NCI-H345 (cell line): ENCODE data around the gene RARRES1.

Source experiments
- DNase-seq: peaks from one replicate; lab custom pipeline; 2025; lab: John Stamatoyannopoulos, UW

The RARRES1 gene

GRCh38 chr3:158735296-158736033, 3.2 kb upstream of the RARRES1 start:
- DNase-seq, result no peak

- no peak for DNase-seq
These were observed 1.4 kb upstream of the RARRES1 start for GRCh38 chr3:158733656-158734055.

- no peak for DNase-seq
These were observed 571 bp upstream of the RARRES1 start for GRCh38 chr3:158732856-158733200.

- DNase-seq, result no peak
These were observed 771 bp downstream of the RARRES1 start for GRCh38 chr3:158731486-158731885.

- DNase-seq, result no peak
These were observed 3.4 kb downstream of the RARRES1 start for GRCh38 chr3:158728851-158729250.

GRCh38 chr3:158728061-158728377, 4.2 kb downstream of the RARRES1 start:
- DNase-seq, result no peak

GRCh38 chr3:158727206-158728060, 4.8 kb downstream of the RARRES1 start:
- peak; percentile 50 for DNase-seq

GRCh38 chr3:158725348-158726011, 6.8 kb downstream of the RARRES1 start:
- DNase-seq, result no peak

- DNase-seq, result no peak
These were observed 8.3 kb downstream of the RARRES1 start for GRCh38 chr3:158723991-158724390.

GRCh38 chr3:158722108-158722507, 10.1 kb downstream of the RARRES1 start:
- no peak for DNase-seq

GRCh38 chr3:158718490-158719170, 13.6 kb downstream of the RARRES1 start:
- DNase-seq, result no peak

GRCh38 chr3:158717576-158717975, 14.7 kb downstream of the RARRES1 start:
- no peak for DNase-seq

GRCh38 chr3:158713094-158713499, 19.2 kb downstream of the RARRES1 start:
- no peak for DNase-seq

GRCh38 chr3:158712443-158712842, 19.8 kb downstream of the RARRES1 start:
- DNase-seq, result no peak

GRCh38 chr3:158711886-158712285, 20.4 kb downstream of the RARRES1 start:
- no peak for DNase-seq

GRCh38 chr3:158710601-158711000, 21.7 kb downstream of the RARRES1 start:
- no peak for DNase-seq

GRCh38 chr3:158709666-158710083, 22.6 kb downstream of the RARRES1 start:
- no peak for DNase-seq

- DNase-seq, result no peak
These were observed 28.7 kb downstream of the RARRES1 start for GRCh38 chr3:158703566-158703965.

GRCh38 chr3:158702815-158703481, 29.3 kb downstream of the RARRES1 start:
- no peak for DNase-seq

GRCh38 chr3:158701420-158702065, 30.7 kb downstream of the RARRES1 start:
- DNase-seq, result no peak

GRCh38 chr3:158700559-158700958, 31.7 kb downstream of the RARRES1 start:
- no peak for DNase-seq
